Panc1 (cell line): ENCODE data around the gene DYNC1I1.

Experiments
- SIN3A ChIP-seq: IDR thresholded peaks from 2 replicates; pipeline ENCODE4 v1.6.1; 2012; ENCODE audit warnings: low read depth, mild to moderate bottlenecking, low read length, moderate library complexity, borderline replicate concordance; ENCODE audit not compliant: insufficient read depth
- TF ChIP-seq, protein P1 (sequence below), 2 experiments: IDR thresholded peaks; 2 replicates each; pipeline ENCODE4 v1.6.1; 2011 to 2012; ENCODE audit warnings: low read depth in 2 of 2, control low read depth in 1 of 2, low read length in 1 of 2, mild to moderate bottlenecking in 1 of 2, moderate library complexity in 1 of 2; ENCODE audit not compliant: insufficient read depth in 1 of 2

DNA sequence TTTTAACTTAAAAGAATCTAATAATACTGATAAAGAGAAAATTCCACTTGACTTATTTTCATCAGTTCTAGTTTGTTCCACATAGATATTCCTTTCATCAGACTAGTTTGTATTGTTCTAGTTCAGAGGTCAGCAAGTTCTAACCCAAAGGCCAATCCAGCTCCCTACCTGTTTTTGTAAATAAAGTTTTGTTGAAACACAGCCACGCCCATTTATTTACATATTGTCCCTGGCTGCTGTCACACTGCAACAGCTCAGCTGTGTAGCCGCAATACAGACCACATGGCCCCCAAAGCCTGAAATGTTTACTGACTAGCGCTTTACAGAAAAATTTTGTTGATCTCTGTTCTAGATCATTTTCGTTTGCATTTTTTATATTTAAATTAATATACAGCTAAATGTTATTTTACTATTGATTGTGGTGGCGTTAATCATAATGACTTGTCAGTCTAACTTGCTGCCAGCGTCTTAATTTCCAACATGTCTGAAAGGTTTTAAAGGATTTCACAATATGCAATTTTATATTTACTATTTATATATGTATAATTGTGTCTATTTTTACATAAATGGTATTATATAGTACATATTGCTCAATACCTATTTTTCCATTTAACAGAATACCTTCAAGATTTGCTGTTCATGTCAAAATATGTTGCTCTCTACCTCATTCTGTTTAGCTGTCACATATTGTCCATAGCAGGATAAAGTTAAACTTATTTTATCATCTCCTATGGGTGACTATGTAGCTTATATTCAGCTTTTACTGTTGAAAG lies 159.3 kb downstream of the DYNC1I1 start:
- no peak for TF ChIP-seq SIN3A
- TF ChIP-seq, protein P1, sequence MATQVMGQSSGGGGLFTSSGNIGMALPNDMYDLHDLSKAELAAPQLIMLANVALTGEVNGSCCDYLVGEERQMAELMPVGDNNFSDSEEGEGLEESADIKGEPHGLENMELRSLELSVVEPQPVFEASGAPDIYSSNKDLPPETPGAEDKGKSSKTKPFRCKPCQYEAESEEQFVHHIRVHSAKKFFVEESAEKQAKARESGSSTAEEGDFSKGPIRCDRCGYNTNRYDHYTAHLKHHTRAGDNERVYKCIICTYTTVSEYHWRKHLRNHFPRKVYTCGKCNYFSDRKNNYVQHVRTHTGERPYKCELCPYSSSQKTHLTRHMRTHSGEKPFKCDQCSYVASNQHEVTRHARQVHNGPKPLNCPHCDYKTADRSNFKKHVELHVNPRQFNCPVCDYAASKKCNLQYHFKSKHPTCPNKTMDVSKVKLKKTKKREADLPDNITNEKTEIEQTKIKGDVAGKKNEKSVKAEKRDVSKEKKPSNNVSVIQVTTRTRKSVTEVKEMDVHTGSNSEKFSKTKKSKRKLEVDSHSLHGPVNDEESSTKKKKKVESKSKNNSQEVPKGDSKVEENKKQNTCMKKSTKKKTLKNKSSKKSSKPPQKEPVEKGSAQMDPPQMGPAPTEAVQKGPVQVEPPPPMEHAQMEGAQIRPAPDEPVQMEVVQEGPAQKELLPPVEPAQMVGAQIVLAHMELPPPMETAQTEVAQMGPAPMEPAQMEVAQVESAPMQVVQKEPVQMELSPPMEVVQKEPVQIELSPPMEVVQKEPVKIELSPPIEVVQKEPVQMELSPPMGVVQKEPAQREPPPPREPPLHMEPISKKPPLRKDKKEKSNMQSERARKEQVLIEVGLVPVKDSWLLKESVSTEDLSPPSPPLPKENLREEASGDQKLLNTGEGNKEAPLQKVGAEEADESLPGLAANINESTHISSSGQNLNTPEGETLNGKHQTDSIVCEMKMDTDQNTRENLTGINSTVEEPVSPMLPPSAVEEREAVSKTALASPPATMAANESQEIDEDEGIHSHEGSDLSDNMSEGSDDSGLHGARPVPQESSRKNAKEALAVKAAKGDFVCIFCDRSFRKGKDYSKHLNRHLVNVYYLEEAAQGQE (IDR thresholded peaks at IDR 0.05; ENCODE audit: insufficient read depth in 1 of 2, low read depth in 2 of 2, low read length in 1 of 2) = no peak
